Tibial nerve (tissue), 4 donors: ENCODE results near the gene PIEZO1.

ENCODE experiments used
- CTCF ChIP-seq, 5 experiments: fragments of 200-600 bp in 3 of 5; fragments of 450-650 bp in 2 of 5; sonication (generic) in 3 of 5; IDR thresholded peaks; one replicate each; pipeline ENCODE4 v1.5.1; 2016 to 2019; ENCODE audit warnings: antibody characterized with exemption in 5 of 5, mild to moderate bottlenecking in 3 of 5, moderate library complexity in 2 of 5
- EP300 ChIP-seq, 2 donors: sonication (generic); formaldehyde crosslinking; IDR thresholded peaks; one replicate each; pipeline ENCODE4 v1.6.1; 2017; ENCODE audit warnings: antibody characterized with exemption in 2 of 2, mild to moderate bottlenecking in 1 of 2

- TF ChIP-seq CTCF (IDR thresholded peaks at IDR 0.05) (no peak), EP300 (IDR thresholded peaks at IDR 0.05) (no peak)
These were observed 45.7 kb downstream of the PIEZO1 start for GRCh38 chr16:88739139-88739976.
